Lower leg skin (tissue), 4 donors: ENCODE results near the gene SAMD13. TPM values are rescaled to one million over a fixed set of nuclear protein-coding genes. Genes with fewer than 3 reads are reported as not detected.

Source experiments
- DNase-seq, 2 donors: peaks; one replicate each; pipeline ENCODE4 v3.0.0-alpha.2; 2019; ENCODE audit warnings: low spot score in 2 of 2
- H3K4me3 ChIP-seq: fragments of 200-600 bp; sonication (generic); 2 replicates; pipeline ENCODE4 v1.5.1; 2017; ENCODE audit warnings: mild to moderate bottlenecking, low read depth; ENCODE audit not compliant: poor library complexity, severe bottlenecking
- CTCF ChIP-seq, 3 donors: fragments of 450-650 bp; IDR thresholded peaks; one replicate each; pipeline ENCODE4 v1.5.1; 2016; ENCODE audit warnings: antibody characterized with exemption in 3 of 3, mild to moderate bottlenecking in 3 of 3, moderate library complexity in 2 of 3
- POLR2A ChIP-seq, 2 donors: fragments of 450-650 bp; IDR thresholded peaks; one replicate each; pipeline ENCODE4 v1.6.1; 2016 to 2017; ENCODE audit warnings: antibody characterized with exemption in 2 of 2, mild to moderate bottlenecking in 1 of 2, moderate library complexity in 1 of 2
- WGBS, 2 donors: methylation state at CpG; one replicate each; pipeline ENCODE4 v1.1.5; 2018; 5-methylcytosine and 5-hydroxymethylcytosine counted together
- intact Hi-C: fragments of 100-400 bp; cut with DNase I; formaldehyde crosslinking; loops from one replicate; pipeline ENCODE4 v1.15.0; 2023; ENCODE audit warnings: low total_unique reads
- total RNA-seq, 4 donors: library from RNA; depleted of rRNA; stranded (reverse); fragments of >200 nt; gene quantifications; one replicate each; pipeline ENCODE4 v1.1.0, GENCODE V29; 2016

Gene SAMD13
- total RNA-seq, 4 donors from 2014 or later: 0.88 to 1.1 TPM; not detected in 2

GRCh38 chr1:84353695-84354094 lies 52.2 kb downstream of the SAMD13 start:
- DNase-seq: no peak
- intact Hi-C loops: no loop called here
- TF ChIP-seq CTCF (IDR thresholded peaks at IDR 0.05) (no peak), POLR2A (IDR thresholded peaks at IDR 0.05) (no peak)
- 88 to 89% methylated on average over 3 of the region's 3 CpGs for WGBS, 2 donors
- no peak overlapping the region for H3K4me3 ChIP-seq

- 92 to 93% methylated on average over 3 of the region's 3 CpGs for WGBS, 2 donors
Measured at GRCh38 chr1:84355556-84355955, 54.0 kb downstream of the SAMD13 start.

GRCh38 chr1:84356881-84357280 lies 55.4 kb downstream of the SAMD13 start:
- DNase-seq: no peak
- no peak for TF ChIP-seq CTCF (IDR thresholded peaks at IDR 0.05)
- TF ChIP-seq POLR2A (IDR thresholded peaks at IDR 0.05): no peak
- intact Hi-C loops: no loop called here
- no peak overlapping the region for H3K4me3 ChIP-seq
- WGBS, 2 donors: 79 to 87% methylated on average over 1 of the region's 1 CpG

More at GRCh38 chr1:84355556-84355955, 54.0 kb downstream of the SAMD13 start:
- no peak overlapping the region for H3K4me3 ChIP-seq
- no peak for TF ChIP-seq POLR2A (IDR thresholded peaks at IDR 0.05)
- no peak for TF ChIP-seq CTCF (IDR thresholded peaks at IDR 0.05)
- DNase-seq: no peak
- intact Hi-C loops: no loop called here

- no peak for DNase-seq
- TF ChIP-seq CTCF (IDR thresholded peaks at IDR 0.05) (no peak), POLR2A (IDR thresholded peaks at IDR 0.05) (no peak)
- no peak overlapping the region for H3K4me3 ChIP-seq
- intact Hi-C loops: no loop called here
- 88 to 95% methylated on average over 4 of the region's 4 CpGs for WGBS, 2 donors
Measured at GRCh38 chr1:84358695-84359094, 57.2 kb downstream of the SAMD13 start.

GRCh38 chr1:84360316-84360715 lies 58.8 kb downstream of the SAMD13 start:
- TF ChIP-seq CTCF (IDR thresholded peaks at IDR 0.05) (no peak), POLR2A (IDR thresholded peaks at IDR 0.05) (no peak)
- no peak for DNase-seq
- intact Hi-C loops: no loop called here
- WGBS, 2 donors: 68 to 81% methylated on average over 1 of the region's 1 CpG
- H3K4me3 ChIP-seq: no peak overlapping the region

GRCh38 chr1:84361796-84362195 lies 60.3 kb downstream of the SAMD13 start:
- 73 to 76% methylated on average over 3 of the region's 3 CpGs for WGBS, 2 donors
- H3K4me3 ChIP-seq: no peak overlapping the region
- intact Hi-C loops: no loop called here
- no peak for TF ChIP-seq POLR2A (IDR thresholded peaks at IDR 0.05)
- no peak for TF ChIP-seq CTCF (IDR thresholded peaks at IDR 0.05)
- DNase-seq: no peak
